ENCODE results near the gene KLHDC1.
"Not testable (repeated sequence)": the region's sequence is repeated elsewhere in the genome, so short reads cannot be mapped to it uniquely, and the experiment has no call there.

The KLHDC1 gene

GRCh38 chr14:49720744-49721143, 27.8 kb downstream of the KLHDC1 start:
- TF ChIP-seq Cebpa-rat (IDR thresholded peaks at IDR 0.05): no peak
- H3K27me3 ChIP-seq: no peaks in the 10 kb centered on the region
- H3K4me2 ChIP-seq: no peak overlapping the region
- no peak overlapping the region for H3K27ac ChIP-seq
- H3K4me1 ChIP-seq: no peaks in the 10 kb centered on the region
- H3K9ac ChIP-seq: no peak overlapping the region
- no peaks in the 10 kb centered on the region for H4K20me1 ChIP-seq
- H3K4me3 ChIP-seq: no peak overlapping the region
- no peaks in the 10 kb centered on the region for H3K36me3 ChIP-seq
- peaks cover 21% of the 10 kb centered on the region for H3K9me3 ChIP-seq

GRCh38 chr14:49721733-49722435, 29.0 kb downstream of the KLHDC1 start:
- H3K9ac ChIP-seq, H3K4me2 ChIP-seq, H3K4me3 ChIP-seq, H4K20me1 ChIP-seq, H3K4me1 ChIP-seq, H3K36me3 ChIP-seq, H3K27ac ChIP-seq, H3K27me3 ChIP-seq: not testable (repeated sequence)
- peaks cover 21% of the 10 kb centered on the region for H3K9me3 ChIP-seq

- H3K9me3 ChIP-seq: 0 out of 2 replicates have a peak, but pooled peaks cover 3% of the 10 kb centered on the region
- H3K4me1 ChIP-seq: no peaks in the 10 kb centered on the region
- H3K4me2 ChIP-seq: no peak overlapping the region
- H3K27ac ChIP-seq: no peak overlapping the region
- H3K36me3 ChIP-seq: no peaks in the 10 kb centered on the region
- TF ChIP-seq Cebpa-rat (IDR thresholded peaks at IDR 0.05): no peak
- no peak overlapping the region for H3K9ac ChIP-seq
- H3K27me3 ChIP-seq: no peaks in the 10 kb centered on the region
- no peaks in the 10 kb centered on the region for H4K20me1 ChIP-seq
- no peak overlapping the region for H3K4me3 ChIP-seq
These were observed 34.3 kb downstream of the KLHDC1 start for GRCh38 chr14:49727171-49727570.

GRCh38 chr14:49732896-49733295, 40.0 kb downstream of the KLHDC1 start:
- no peaks in the 10 kb centered on the region for H3K27me3 ChIP-seq
- TF ChIP-seq Cebpa-rat (IDR thresholded peaks at IDR 0.05): no peak
- no peaks in the 10 kb centered on the region for H3K4me1 ChIP-seq

GRCh38 chr14:49733836-49734235, 40.9 kb downstream of the KLHDC1 start:
- Histone ChIP-seq H3K36me3 (no peaks in the 10 kb centered on the region), H3K27ac (no peak overlapping the region), H3K27me3 (no peaks in the 10 kb centered on the region), H3K4me1 (no peaks in the 10 kb centered on the region), H3K9ac (no peak overlapping the region), H3K4me2 (no peak overlapping the region), H3K4me3 (no peak overlapping the region), H4K20me1 (no peaks in the 10 kb centered on the region), H3K9me3 (no peaks in the 10 kb centered on the region)
- no peak for TF ChIP-seq Cebpa-rat (IDR thresholded peaks at IDR 0.05)

More at GRCh38 chr14:49732896-49733295, 40.0 kb downstream of the KLHDC1 start:
- Histone ChIP-seq H4K20me1 (no peaks in the 10 kb centered on the region), H3K36me3 (no peaks in the 10 kb centered on the region), H3K9ac (no peak overlapping the region), H3K4me2 (no peak overlapping the region), H3K4me3 (no peak overlapping the region), H3K9me3 (no peaks in the 10 kb centered on the region), H3K27ac (no peak overlapping the region)

DNA sequence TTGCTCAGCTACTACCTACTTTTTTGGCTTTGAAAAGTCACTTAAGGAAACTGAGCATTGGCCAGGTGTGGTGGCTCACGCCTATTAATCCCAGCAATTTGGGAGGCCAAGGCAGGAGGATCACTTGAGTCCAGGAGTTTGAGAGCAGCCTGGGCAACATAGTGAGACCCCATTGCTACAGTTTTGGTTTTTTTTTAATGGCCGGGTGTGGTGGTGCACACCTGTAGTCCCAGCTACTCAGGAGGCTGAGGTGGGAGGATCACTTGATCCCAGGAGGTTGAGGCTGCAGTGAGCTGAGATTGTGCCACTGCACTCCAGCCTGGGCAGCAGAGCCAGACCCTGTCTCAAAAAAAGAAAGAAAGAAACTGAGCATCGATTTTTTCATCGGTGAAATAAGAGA, 42.7 kb downstream of the KLHDC1 start:
- not testable (repeated sequence) for H4K20me1 ChIP-seq, H3K4me2 ChIP-seq, H3K4me3 ChIP-seq, H3K36me3 ChIP-seq, H3K27me3 ChIP-seq, H3K4me1 ChIP-seq, H3K27ac ChIP-seq, H3K9ac ChIP-seq, H3K9me3 ChIP-seq

DNA sequence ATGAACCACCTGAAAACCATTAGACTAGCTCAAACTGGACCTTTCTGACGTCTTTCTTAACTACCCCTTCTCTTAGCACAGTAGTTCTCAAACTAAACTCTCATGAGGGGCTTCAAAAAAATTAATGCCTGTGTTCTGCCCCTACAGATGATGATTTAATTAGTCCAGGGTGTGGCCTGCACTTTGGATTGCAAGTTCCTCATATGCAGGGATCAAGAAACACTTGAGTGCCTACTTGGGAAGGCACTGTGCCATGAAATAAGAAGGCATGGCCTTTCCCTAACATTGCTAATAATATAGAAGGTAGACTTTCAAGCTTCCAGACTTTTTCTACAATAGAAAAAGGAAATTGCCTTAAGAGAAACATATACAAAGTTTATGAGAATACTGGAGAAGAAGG, 52.3 kb downstream of the KLHDC1 start:
- Histone ChIP-seq H3K9ac (no peak overlapping the region), H3K4me2 (no peak overlapping the region), H3K27me3 (no peaks in the 10 kb centered on the region), H3K27ac (no peak overlapping the region), H3K4me3 (no peak overlapping the region), H3K4me1 (no peaks in the 10 kb centered on the region), H3K9me3 (no peaks in the 10 kb centered on the region), H3K36me3 (no peaks in the 10 kb centered on the region), H4K20me1 (no peaks in the 10 kb centered on the region)
- no peak for TF ChIP-seq Cebpa-rat (IDR thresholded peaks at IDR 0.05)

DNA sequence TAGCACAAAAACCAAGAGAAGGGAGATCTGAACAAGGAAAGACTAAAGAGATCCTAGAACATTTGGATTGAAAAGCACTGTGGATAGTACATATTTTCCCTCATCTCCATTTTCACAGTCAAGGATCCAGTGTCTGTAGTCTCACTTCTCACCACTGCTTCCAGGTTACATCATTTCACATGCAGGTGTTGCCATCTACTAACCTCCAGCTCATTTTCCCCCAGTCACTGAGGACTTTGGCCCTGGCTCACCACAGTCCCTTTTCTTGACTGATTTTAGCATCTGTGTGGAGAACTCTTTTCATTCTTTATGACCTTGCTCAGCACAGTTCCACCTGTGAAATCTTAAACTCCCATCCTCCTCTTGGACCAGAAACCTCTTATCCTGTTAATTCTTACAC, 53.6 kb downstream of the KLHDC1 start:
- not testable (repeated sequence) for H3K27me3 ChIP-seq, H3K4me3 ChIP-seq, H3K36me3 ChIP-seq, H3K4me1 ChIP-seq, H3K9me3 ChIP-seq, H3K9ac ChIP-seq, H3K4me2 ChIP-seq, H4K20me1 ChIP-seq, H3K27ac ChIP-seq

- Histone ChIP-seq H3K27me3 (no peaks in the 10 kb centered on the region), H3K27ac (no peak overlapping the region), H3K4me3 (no peak overlapping the region), H4K20me1 (no peaks in the 10 kb centered on the region), H3K9me3 (no peaks in the 10 kb centered on the region), H3K4me2 (no peak overlapping the region), H3K4me1 (0 out of 2 replicates have a peak, but pooled peaks cover 6% of the 10 kb centered on the region), H3K36me3 (no peaks in the 10 kb centered on the region), H3K9ac (no peak overlapping the region)
- TF ChIP-seq Cebpa-rat (IDR thresholded peaks at IDR 0.05): no peak
These were observed 61.7 kb downstream of the KLHDC1 start for GRCh38 chr14:49754570-49755097.

- H3K4me3 ChIP-seq: no peak overlapping the region
These were observed 62.5 kb downstream of the KLHDC1 start for GRCh38 chr14:49755378-49755777.

More at GRCh38 chr14:49755378-49755777, 62.5 kb downstream of the KLHDC1 start:
- Histone ChIP-seq H3K4me2 (no peak overlapping the region), H3K27me3 (no peaks in the 10 kb centered on the region), H3K4me1 (0 out of 2 replicates have a peak, but pooled peaks cover 5% of the 10 kb centered on the region), H3K36me3 (no peaks in the 10 kb centered on the region), H3K27ac (no peak overlapping the region), H4K20me1 (no peaks in the 10 kb centered on the region), H3K9ac (no peak overlapping the region), H3K9me3 (no peaks in the 10 kb centered on the region)
- TF ChIP-seq Cebpa-rat (IDR thresholded peaks at IDR 0.05): no peak
